ENCODE results near the gene MSH3.

MSH3 gene

DNA sequence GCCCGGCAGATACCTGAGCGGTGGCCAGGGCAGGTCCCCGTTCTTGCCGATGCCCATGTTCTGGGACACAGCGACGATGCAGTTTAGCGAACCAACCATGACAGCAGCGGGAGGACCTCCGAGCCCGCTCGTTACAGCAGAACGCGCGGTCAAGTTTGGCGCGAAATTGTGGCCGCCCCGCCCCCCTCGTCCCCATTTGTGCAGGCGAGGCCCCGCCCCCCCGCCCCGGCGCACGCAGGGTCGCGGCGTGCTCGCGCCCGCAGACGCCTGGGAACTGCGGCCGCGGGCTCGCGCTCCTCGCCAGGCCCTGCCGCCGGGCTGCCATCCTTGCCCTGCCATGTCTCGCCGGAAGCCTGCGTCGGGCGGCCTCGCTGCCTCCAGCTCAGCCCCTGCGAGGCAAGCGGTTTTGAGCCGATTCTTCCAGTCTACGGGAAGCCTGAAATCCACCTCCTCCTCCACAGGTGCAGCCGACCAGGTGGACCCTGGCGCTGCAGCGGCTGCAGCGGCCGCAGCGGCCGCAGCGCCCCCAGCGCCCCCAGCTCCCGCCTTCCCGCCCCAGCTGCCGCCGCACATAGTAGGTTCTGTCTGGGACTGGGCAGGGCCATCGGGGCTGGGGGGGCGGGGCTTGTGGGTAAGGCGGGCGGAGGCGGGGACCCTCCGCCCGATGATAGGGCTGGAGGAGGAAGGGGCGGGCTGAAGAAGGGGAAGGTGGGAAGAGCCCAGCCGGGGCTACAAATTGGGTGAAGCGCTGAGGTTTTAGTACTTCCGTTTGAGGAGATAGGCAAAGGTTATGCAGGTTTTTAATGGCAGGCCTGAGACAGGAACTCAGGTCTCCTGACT is at the start of gene MSH3, which contains the start of gene DHFR:
Gene MSH3, plus strand, starts transcription at position 262 of the 840 bp plus-strand sequence. Its CDS starts 76 bp downstream, at position 338.
Gene DHFR, minus strand, starts transcription at position 593 of the 840 bp plus-strand sequence. Its CDS starts 494 bp downstream, at position 99.
- H3K4me3 ChIP-seq (ENCODE audit: low read length): peak within 1 kb of the TSS; percentile 96
- no peak for TF ChIP-seq ZNF274 (IDR thresholded peaks at IDR 0.05; ENCODE audit: low read depth, low read length)

DNA sequence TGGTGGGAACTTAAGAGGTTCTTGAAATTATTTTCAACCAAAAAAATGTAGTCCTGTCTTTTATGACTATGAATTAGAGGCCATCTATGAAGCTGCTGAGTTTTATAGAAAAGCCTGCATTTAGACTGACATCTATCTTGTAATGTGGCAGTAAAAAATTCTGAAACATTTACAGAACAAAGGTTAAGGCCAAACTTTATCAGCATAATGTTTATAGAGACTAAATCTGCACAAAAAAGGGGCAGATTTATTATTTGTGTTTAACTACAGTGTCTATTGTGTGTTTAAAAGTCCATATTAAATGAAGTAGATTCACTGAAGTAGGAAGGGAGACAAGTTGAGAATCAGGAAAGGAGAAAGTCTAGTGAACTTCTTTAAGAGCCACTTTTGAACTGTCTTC is 47.1 kb upstream of the MSH3 start:
- TF ChIP-seq ZNF274 (IDR thresholded peaks at IDR 0.05; ENCODE audit: low read depth, low read length): no peak
- no peak overlapping the region for H3K4me3 ChIP-seq (ENCODE audit: low read length)

DNA sequence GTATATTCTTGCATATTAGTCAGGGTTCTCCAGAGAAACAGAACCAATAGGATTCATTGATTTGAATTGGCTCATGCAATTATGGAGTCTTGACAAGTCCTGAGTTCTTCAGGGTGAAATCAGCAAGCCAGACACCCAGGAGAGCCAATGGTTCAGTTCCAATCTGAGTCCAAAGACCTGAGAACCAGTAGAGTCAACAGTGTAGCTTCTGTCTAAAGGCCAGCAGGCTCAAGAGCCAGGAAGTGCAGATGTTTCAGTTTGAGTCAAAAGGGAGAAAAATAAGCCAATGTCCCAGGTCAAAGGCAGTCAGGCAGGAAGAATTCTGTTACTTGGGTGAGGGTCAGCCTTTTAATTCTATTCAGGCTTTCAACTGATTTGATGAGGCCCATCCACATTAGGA is 46.6 kb upstream of the MSH3 start:
- no peak overlapping the region for H3K4me3 ChIP-seq (ENCODE audit: low read length)
- no peak for TF ChIP-seq ZNF274 (IDR thresholded peaks at IDR 0.05; ENCODE audit: low read depth, low read length)

DNA sequence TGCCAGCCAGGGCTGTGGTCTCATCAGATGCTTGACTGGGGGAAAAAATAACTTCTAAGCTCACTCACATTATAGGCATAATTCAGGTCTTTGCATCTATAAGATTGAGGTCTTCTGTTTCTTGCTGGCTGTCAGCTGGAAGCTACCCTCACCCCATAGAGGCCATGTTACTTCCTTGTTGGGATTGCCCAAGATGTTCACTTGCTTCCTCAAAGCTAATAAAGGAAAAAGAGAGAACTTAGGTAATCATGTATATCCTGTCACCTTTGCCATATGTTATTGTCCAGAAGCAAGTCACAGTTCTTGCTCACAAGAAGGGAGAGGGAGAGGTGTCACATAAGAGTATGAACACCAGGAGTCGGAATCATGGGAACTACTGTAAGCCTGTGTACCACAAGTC is 45.7 kb upstream of the MSH3 start:
- TF ChIP-seq ZNF274 (IDR thresholded peaks at IDR 0.05; ENCODE audit: low read depth, low read length): no peak
- no peak overlapping the region for H3K4me3 ChIP-seq (ENCODE audit: low read length)

DNA sequence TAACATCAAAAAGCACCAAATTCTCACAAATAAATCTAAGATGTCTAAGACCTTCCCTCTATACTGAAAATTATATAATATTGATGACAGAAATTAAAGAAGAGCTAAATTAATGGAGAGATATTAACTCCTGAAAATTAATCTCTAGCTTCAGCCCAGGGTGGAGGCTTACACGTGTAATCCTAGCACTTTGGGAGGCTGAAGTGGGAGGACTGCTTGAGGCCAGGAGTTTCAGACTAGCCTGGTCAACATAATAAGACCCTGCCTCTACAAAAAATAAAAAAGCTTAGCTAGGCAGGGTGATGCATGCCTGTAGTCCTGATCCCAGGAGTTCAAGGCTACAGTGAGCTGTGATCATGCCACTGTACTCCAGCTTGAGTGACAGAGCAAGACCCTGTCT is 44.8 kb upstream of the MSH3 start:
- no peak for TF ChIP-seq ZNF274 (IDR thresholded peaks at IDR 0.05; ENCODE audit: low read depth, low read length)

DNA sequence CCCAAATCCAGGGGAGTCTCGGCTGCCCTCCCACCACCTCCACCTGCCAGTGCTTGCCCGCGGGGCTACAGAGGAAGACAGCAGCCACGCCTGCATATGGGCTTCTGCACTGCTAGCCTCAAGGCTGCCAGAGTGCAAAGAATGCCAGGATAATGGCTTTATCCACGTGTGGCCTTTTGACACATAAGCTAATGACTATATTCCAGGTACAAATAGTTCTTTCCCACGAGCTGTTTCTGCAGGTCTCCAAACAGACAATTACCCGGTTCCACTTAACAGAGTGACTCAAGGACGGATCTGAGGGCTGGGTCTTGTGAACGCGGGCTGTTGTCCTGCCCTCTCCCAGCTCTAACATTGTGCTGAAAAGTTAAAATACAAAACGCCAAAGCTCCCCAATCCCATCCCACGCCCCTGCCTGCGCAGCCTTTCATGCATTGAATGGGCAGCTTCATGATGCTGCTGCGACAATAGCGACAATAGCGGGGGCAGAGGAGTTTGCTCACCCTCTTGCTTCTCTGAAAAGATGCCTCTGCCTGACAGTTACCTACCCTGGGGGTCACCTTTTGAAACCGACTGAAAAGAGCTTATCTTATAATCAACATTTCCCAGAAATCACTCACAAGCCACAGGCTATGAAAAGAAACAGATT is 39.1 kb upstream of the MSH3 start:
- no peak for TF ChIP-seq ZNF274 (IDR thresholded peaks at IDR 0.05; ENCODE audit: low read depth, low read length)
- no peak overlapping the region for H3K4me3 ChIP-seq (ENCODE audit: low read length)

More for the DNA sequence above, 44.8 kb upstream of the MSH3 start:
- H3K4me3 ChIP-seq (ENCODE audit: low read length): no peak overlapping the region

DNA sequence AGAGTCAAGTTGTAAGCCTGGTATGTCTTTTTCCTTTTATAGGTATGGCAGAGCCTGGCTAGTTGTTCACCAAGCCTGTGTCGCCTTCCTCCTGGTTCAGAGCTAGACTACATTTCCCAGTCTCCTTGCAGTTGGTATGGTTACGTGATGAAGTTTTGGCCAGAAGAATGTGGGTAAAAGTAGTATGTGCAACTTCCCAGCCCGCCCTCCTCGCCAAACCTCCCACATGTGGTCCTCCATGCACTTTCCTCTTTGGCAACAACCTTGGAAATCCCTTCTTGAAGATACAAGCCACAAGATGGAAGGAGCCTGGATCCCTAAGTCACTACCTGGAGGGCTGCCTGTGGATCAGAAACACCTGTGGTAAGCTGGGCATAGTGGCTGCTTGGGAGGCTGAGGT is 36.0 kb upstream of the MSH3 start:
- TF ChIP-seq ZNF274 (IDR thresholded peaks at IDR 0.05; ENCODE audit: low read depth, low read length): no peak
- no peak overlapping the region for H3K4me3 ChIP-seq (ENCODE audit: low read length)

DNA sequence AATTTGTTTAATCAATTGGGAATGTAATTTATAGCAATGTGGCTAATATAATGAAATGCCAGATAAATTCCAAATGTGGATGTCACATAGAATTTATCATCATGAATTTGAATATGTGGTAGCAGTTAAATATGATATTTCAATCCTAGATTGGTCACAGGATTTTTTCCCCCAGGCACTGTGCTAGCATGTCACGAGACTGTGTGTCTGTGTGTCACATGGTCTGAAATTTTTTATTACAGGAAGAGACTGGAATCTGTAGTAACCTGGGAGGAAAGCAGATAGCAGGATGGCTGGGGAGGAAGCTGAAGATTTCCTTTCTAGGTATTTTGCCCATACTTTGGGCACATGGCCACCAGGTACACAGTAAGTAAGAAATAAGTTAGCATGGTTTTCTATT is 35.4 kb upstream of the MSH3 start:
- no peak overlapping the region for H3K4me3 ChIP-seq (ENCODE audit: low read length)
- TF ChIP-seq ZNF274 (IDR thresholded peaks at IDR 0.05; ENCODE audit: low read depth, low read length): no peak

DNA sequence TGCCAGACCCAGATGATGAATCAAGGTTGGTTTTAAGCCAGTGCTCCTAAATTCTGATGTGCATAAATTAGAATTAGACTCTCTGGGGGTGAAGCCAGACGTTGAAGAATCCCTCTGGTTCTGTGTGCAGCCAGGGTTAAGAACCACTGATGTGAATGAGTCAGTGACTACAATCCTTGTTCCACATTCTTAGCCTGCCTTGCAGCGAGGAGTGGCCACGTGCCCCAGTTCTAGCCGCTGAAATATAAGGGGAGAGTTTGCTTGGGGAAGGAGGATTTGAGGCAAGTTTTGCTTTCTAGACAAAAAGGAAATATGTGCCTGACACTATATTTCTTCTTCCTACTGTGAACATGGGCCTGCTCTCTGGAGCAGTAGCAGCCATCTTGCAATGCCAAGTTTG is 34.2 kb upstream of the MSH3 start:
- TF ChIP-seq ZNF274 (IDR thresholded peaks at IDR 0.05; ENCODE audit: low read depth, low read length): no peak

DNA sequence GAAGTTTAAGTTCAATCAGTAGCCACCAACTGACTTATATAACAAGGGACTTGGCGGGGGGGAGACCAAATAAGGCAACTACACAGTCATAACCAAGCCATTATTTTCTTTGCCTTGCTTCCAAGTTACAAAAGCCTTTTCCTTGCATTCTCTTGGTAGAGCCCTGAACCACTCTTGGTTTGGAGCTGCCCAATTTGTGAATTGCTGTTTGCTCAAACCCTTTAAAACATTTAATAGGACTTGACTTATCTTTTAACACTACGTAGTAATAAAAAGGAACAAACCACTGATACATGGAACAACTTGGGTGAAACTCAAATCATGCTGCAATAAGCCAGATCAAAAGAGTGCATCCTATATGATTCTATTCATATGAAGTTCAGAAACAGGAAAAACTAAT is 31.7 kb upstream of the MSH3 start:
- TF ChIP-seq ZNF274 (IDR thresholded peaks at IDR 0.05; ENCODE audit: low read depth, low read length): no peak
- H3K4me3 ChIP-seq (ENCODE audit: low read length): no peak overlapping the region

More for the DNA sequence above, 34.2 kb upstream of the MSH3 start:
- no peak overlapping the region for H3K4me3 ChIP-seq (ENCODE audit: low read length)

DNA sequence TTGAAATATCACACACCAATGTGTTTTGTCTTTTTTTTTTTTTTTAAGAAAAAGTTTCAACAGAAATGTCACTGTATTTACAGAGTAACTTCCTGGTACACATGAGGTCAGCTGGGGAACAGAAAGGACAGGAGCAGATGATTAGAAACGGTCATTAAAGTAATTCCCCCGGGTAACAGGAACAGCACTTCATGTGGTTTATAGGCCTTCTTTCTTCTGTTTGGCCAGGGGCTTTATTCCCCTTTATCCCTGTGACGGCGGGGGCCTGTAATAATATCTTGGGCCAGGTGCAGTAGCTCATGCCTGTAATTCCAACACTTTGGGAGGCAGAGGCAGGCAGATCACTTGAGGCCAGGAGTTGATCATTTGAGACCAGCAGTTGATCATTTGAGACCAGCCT is 30.5 kb upstream of the MSH3 start:
- no peak for TF ChIP-seq ZNF274 (IDR thresholded peaks at IDR 0.05; ENCODE audit: low read depth, low read length)
- no peak overlapping the region for H3K4me3 ChIP-seq (ENCODE audit: low read length)

DNA sequence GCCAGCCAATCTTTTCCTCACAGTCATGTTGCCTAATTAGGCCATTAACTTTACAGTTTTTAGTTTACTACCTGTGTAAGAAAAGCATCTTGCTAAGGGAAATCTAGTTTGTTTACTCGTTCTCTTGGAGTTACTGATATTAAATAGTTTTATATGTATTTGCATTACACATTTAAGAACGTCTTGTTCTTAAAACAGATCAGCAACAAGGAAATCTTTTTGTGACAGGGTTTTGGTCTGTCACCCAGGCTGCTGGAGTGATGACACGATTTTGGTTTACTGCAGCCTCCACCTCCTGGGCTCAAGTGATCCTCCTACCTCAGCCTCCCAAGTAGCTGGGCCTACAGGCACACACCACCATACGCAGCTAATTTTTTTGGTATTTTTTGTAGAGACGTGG is 29.2 kb upstream of the MSH3 start:
- no peak for TF ChIP-seq ZNF274 (IDR thresholded peaks at IDR 0.05; ENCODE audit: low read depth, low read length)
- no peak overlapping the region for H3K4me3 ChIP-seq (ENCODE audit: low read length)

DNA sequence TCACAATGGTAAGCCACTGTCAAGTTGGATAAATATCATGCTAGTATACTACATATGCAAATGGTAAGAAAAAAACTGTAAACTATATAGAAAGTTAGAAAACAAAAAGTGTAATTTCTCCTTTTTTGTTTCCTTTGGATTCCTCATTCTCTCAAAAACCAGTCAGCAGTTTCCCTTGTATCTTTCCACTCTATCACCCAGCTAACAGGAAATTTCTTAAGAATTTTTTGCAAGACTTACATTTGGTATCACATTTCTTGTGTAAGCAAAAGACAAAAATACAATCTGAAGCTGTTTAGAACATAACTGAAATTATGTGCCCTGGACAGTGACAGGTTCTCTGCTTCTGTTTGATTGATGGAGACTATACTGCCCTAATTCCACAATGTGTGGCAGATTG is 25.2 kb upstream of the MSH3 start:
- no peak overlapping the region for H3K4me3 ChIP-seq (ENCODE audit: low read length)
- TF ChIP-seq ZNF274 (IDR thresholded peaks at IDR 0.05; ENCODE audit: low read depth, low read length): no peak

DNA sequence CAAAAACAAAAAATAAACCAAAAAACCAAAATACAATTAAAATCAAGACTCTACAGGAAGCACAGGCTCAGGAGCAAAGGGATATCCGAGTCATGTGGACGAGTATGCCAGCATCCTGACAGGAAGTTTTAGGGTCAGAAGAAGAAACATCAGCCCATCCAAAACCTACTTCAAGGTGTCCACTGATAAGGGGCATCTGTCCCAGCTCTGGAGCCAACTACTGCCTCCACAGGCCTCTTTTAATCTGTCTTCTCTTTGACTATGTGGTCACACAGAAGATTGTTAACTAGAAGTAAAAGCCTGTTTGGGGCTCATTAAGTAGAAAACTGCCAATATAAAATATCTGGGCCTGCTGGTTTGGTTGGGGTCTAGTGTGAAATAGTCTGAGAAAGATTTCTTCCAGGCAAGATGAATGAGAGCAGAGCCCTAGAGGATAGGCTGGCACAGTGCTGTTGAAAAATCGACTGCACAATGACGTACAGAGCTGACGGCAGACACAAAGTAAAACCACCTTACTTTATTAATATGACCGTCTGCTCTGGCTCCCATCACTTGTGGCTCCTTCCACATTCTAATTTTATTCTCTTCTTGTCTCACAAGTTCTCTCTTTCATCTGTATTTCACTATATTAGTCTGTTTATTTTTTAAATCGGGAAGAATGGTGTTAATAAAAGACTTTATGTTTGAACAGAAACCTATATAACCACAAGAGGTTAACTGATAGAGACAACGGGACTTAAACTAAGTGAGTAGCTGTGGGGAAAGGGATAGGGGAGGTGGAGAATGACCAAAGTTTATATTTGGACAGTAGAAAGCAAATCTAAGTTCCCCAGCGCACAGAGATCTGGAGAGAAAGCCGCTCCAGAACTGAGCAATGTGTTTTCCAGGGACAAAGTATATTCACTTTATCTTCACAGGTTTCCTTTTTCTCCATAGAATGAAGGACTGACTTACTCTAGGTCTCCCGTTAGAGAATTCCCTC is 22.9 kb upstream of the MSH3 start:
- no peak for TF ChIP-seq ZNF274 (IDR thresholded peaks at IDR 0.05; ENCODE audit: low read depth, low read length)
- no peak overlapping the region for H3K4me3 ChIP-seq (ENCODE audit: low read length)

Data from GM08714 (cell line).